Mucosa of stomach (tissue), 1 donor: ENCODE measurements around the gene NCKAP5.

ENCODE experiments used
- H3K27me3 ChIP-seq: one replicate; pipeline ENCODE4 v1.7.0; 2013; ENCODE audit warnings: mild to moderate bottlenecking, low read length; ENCODE audit not compliant: control insufficient read depth, insufficient read depth
- H3K36me3 ChIP-seq: one replicate; pipeline ENCODE4 v1.7.0; 2013; ENCODE audit warnings: low read length; ENCODE audit not compliant: control insufficient read depth, insufficient read depth
- H3K4me1 ChIP-seq: one replicate; pipeline ENCODE4 v1.7.0; 2013; ENCODE audit warnings: mild to moderate bottlenecking, low read length; ENCODE audit not compliant: control insufficient read depth, insufficient read depth
- H3K4me3 ChIP-seq: one replicate; pipeline ENCODE4 v1.7.0; 2013; ENCODE audit warnings: low read length
- H3K9ac ChIP-seq: one replicate; pipeline ENCODE4 v1.7.0; 2013; ENCODE audit warnings: mild to moderate bottlenecking, low read length, moderate library complexity
- H3K9me3 ChIP-seq: one replicate; pipeline ENCODE4 v1.7.0; 2013; ENCODE audit warnings: mild to moderate bottlenecking, low read length, moderate library complexity; ENCODE audit not compliant: control insufficient read depth
- donor health status: Pancreatic carcinoma.

Gene NCKAP5

GRCh38 chr2:133346654-133347053, 221.6 kb downstream of the NCKAP5 start:
- Histone ChIP-seq H3K36me3 (no peaks in the 10 kb centered on the region), H3K4me1 (no peaks in the 10 kb centered on the region), H3K9ac (no peak overlapping the region), H3K9me3 (no peaks in the 10 kb centered on the region), H3K4me3 (no peak overlapping the region), H3K27me3 (no peaks in the 10 kb centered on the region)

- Histone ChIP-seq H3K4me1 (no peaks in the 10 kb centered on the region), H3K27me3 (no peaks in the 10 kb centered on the region), H3K9ac (no peak overlapping the region), H3K36me3 (no peaks in the 10 kb centered on the region), H3K4me3 (no peak overlapping the region), H3K9me3 (no peaks in the 10 kb centered on the region)
These were observed 222.6 kb downstream of the NCKAP5 start for GRCh38 chr2:133345638-133346037.

- H3K9ac ChIP-seq = no peak overlapping the region
- no peaks in the 10 kb centered on the region for H3K27me3 ChIP-seq
- no peaks in the 10 kb centered on the region for H3K4me1 ChIP-seq
- no peaks in the 10 kb centered on the region for H3K36me3 ChIP-seq
- no peaks in the 10 kb centered on the region for H3K9me3 ChIP-seq
- no peak overlapping the region for H3K4me3 ChIP-seq
These were observed 223.4 kb downstream of the NCKAP5 start for GRCh38 chr2:133344849-133345248.

- H3K4me1 ChIP-seq = no peaks in the 10 kb centered on the region
- H3K27me3 ChIP-seq = no peaks in the 10 kb centered on the region
- no peaks in the 10 kb centered on the region for H3K36me3 ChIP-seq
- no peak overlapping the region for H3K9ac ChIP-seq
- no peak overlapping the region for H3K4me3 ChIP-seq
- no peaks in the 10 kb centered on the region for H3K9me3 ChIP-seq
These were observed 225.3 kb downstream of the NCKAP5 start for GRCh38 chr2:133343018-133343352.

GRCh38 chr2:133342286-133343017, 225.8 kb downstream of the NCKAP5 start:
- H3K9ac ChIP-seq = no peak overlapping the region
- no peaks in the 10 kb centered on the region for H3K4me1 ChIP-seq
- H3K4me3 ChIP-seq = no peak overlapping the region
- H3K36me3 ChIP-seq = no peaks in the 10 kb centered on the region
- no peaks in the 10 kb centered on the region for H3K9me3 ChIP-seq
- H3K27me3 ChIP-seq = no peaks in the 10 kb centered on the region

GRCh38 chr2:133341575-133341974, 226.7 kb downstream of the NCKAP5 start:
- Histone ChIP-seq H3K4me1 (no peaks in the 10 kb centered on the region), H3K9me3 (no peaks in the 10 kb centered on the region), H3K27me3 (no peaks in the 10 kb centered on the region), H3K9ac (no peak overlapping the region), H3K36me3 (no peaks in the 10 kb centered on the region), H3K4me3 (no peak overlapping the region)

GRCh38 chr2:133338224-133338623, 230.0 kb downstream of the NCKAP5 start:
- Histone ChIP-seq H3K36me3 (no peaks in the 10 kb centered on the region), H3K27me3 (no peaks in the 10 kb centered on the region), H3K4me1 (no peaks in the 10 kb centered on the region), H3K9me3 (no peaks in the 10 kb centered on the region), H3K9ac (no peak overlapping the region), H3K4me3 (no peak overlapping the region)

GRCh38 chr2:133334923-133335322, 233.3 kb downstream of the NCKAP5 start:
- Histone ChIP-seq H3K4me1 (no peaks in the 10 kb centered on the region), H3K9me3 (no peaks in the 10 kb centered on the region), H3K9ac (no peak overlapping the region), H3K36me3 (no peaks in the 10 kb centered on the region), H3K4me3 (no peak overlapping the region), H3K27me3 (no peaks in the 10 kb centered on the region)

- Histone ChIP-seq H3K9ac (no peak overlapping the region), H3K9me3 (no peaks in the 10 kb centered on the region), H3K36me3 (no peaks in the 10 kb centered on the region), H3K4me1 (no peaks in the 10 kb centered on the region), H3K4me3 (no peak overlapping the region), H3K27me3 (no peaks in the 10 kb centered on the region)
These were observed 235.1 kb downstream of the NCKAP5 start for GRCh38 chr2:133333181-133333580.

- no peaks in the 10 kb centered on the region for H3K9me3 ChIP-seq
- no peak overlapping the region for H3K9ac ChIP-seq
- H3K4me1 ChIP-seq = no peaks in the 10 kb centered on the region
- no peak overlapping the region for H3K4me3 ChIP-seq
- H3K36me3 ChIP-seq = no peaks in the 10 kb centered on the region
- no peaks in the 10 kb centered on the region for H3K27me3 ChIP-seq
These were observed 236.8 kb downstream of the NCKAP5 start for GRCh38 chr2:133331436-133331835.

- no peak overlapping the region for H3K9ac ChIP-seq
- H3K36me3 ChIP-seq = no peaks in the 10 kb centered on the region
- H3K27me3 ChIP-seq = no peaks in the 10 kb centered on the region
- H3K4me3 ChIP-seq = no peak overlapping the region
- H3K4me1 ChIP-seq = no peaks in the 10 kb centered on the region
- H3K9me3 ChIP-seq = no peaks in the 10 kb centered on the region
These were observed 241.4 kb downstream of the NCKAP5 start for GRCh38 chr2:133326652-133327397.

GRCh38 chr2:133324150-133324561, 244.1 kb downstream of the NCKAP5 start:
- Histone ChIP-seq H3K4me1 (no peaks in the 10 kb centered on the region), H3K9ac (no peak overlapping the region), H3K27me3 (no peaks in the 10 kb centered on the region), H3K36me3 (no peaks in the 10 kb centered on the region), H3K9me3 (no peaks in the 10 kb centered on the region), H3K4me3 (no peak overlapping the region)
